Sigmoid colon (tissue), 7 donors: ENCODE measurements around the gene LIN7B. TPM values are rescaled to one million over a fixed set of nuclear protein-coding genes. Genes with fewer than 3 reads are reported as not detected.

Experiments used
- DNase-seq: peaks from one replicate; pipeline ENCODE4 v3.0.0-alpha.2; 2019
- H3K27ac ChIP-seq, 4 donors: fragments of 200-600 bp; sonication (generic); one replicate each; pipeline ENCODE4 v1.5.1; 2016 to 2019; ENCODE audit warnings: mild to moderate bottlenecking in 1 of 4
- H3K27me3 ChIP-seq, 3 donors: fragments of 200-600 bp; sonication (generic); one replicate each; pipeline ENCODE4 v1.5.1; 2019; ENCODE audit warnings: mild to moderate bottlenecking in 1 of 3
- H3K36me3 ChIP-seq, 4 donors: fragments of 200-600 bp; sonication (generic); one replicate each; pipeline ENCODE4 v1.5.1; 2016 to 2019
- H3K4me1 ChIP-seq, 4 donors: fragments of 200-600 bp; sonication (generic); one replicate each; pipeline ENCODE4 v1.5.1; 2017 to 2019
- H3K4me3 ChIP-seq, 4 donors: fragments of 200-600 bp; sonication (generic); one replicate each; pipeline ENCODE4 v1.5.1; 2017 to 2019; ENCODE audit warnings: mild to moderate bottlenecking in 2 of 4, moderate library complexity in 1 of 4
- H3K9me3 ChIP-seq, 4 donors: fragments of 200-600 bp in 3 of 4; sonication (generic) in 3 of 4; one replicate each; pipeline versions ENCODE4 v1.5.1 to v1.6.1; 2013 to 2019
- EP300 ChIP-seq, 4 donors: sonication (generic); formaldehyde crosslinking; IDR thresholded peaks; one replicate each; pipeline ENCODE4 v1.6.1; 2017; ENCODE audit warnings: antibody characterized with exemption in 4 of 4
- POLR2A ChIP-seq, 2 donors: fragments of 450-650 bp; IDR thresholded peaks; one replicate each; pipeline ENCODE4 v1.6.1; 2016; ENCODE audit warnings: antibody characterized with exemption in 2 of 2, mild to moderate bottlenecking in 2 of 2, moderate library complexity in 2 of 2
- POLR2AphosphoS5 ChIP-seq, 4 donors: sonication (generic); formaldehyde crosslinking; IDR thresholded peaks; one replicate each; pipeline ENCODE4 v1.6.1; 2017; ENCODE audit warnings: antibody characterized with exemption in 4 of 4
- WGBS, 2 donors: extraction: QIAGEN DNeasy Blood & Tissue Kit; methylation state at CpG; one replicate each; pipeline ENCODE4 v1.1.7; 2013; 5-methylcytosine and 5-hydroxymethylcytosine counted together
- intact Hi-C: fragments of 100-400 bp; cut with DNase I; formaldehyde crosslinking; loops from one replicate; pipeline ENCODE4 v1.15.1; 2023
- polyA plus RNA-seq, 3 donors: library from polyadenylated mRNA; stranded (reverse); fragments of 200-250 nt; gene quantifications; one replicate each; pipeline ENCODE4 v1.2.3, GENCODE V29; 2013
- total RNA-seq, 4 donors: library from RNA; depleted of rRNA; stranded (reverse); fragments of >200 nt; gene quantifications; one replicate each; pipeline ENCODE4 v1.1.0, GENCODE V29; 2016
- TF ChIP-seq, protein P1 (sequence below), 4 experiments: fragments of 450-650 bp in 3 of 4; fragments of 200-600 bp in 1 of 4; IDR thresholded peaks; one replicate each; pipeline ENCODE4 v1.5.1; 2016 to 2019; ENCODE audit warnings: antibody characterized with exemption in 4 of 4, mild to moderate bottlenecking in 3 of 4, moderate library complexity in 2 of 4
- donor health status: healthy with polysubstance abuse.
- donor health status: Bipolar disorder and iron deficiency.
- donor health status: healthy.

LIN7B gene
- total and polyA plus RNA-seq, 7 donors, result 9.9 to 28.8 (median 17.4) TPM

DNA sequence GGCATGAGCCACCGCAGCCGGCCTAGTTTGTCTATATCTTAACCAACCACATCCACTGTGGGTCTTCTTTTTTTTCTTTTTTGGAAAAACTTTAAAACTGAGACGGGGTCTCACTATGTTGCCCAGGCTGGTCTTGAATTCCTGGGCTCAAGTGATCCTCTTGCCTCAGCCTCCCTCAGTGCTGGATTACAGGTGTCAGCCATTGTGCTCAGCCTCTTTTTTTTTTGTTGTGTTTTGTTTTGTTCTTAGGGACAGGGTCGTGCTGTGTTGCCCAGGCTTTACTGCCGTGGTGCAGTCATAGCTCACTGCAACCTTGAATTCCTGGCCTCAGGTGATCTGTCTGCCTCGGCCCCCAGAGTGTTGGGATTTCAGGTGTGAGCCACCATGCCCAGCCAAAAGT, 21.5 kb upstream of the LIN7B start:
- Histone ChIP-seq H3K36me3 (peaks cover 36 to 96% (median 62%) of the 10 kb centered on the region in 4 donors), H3K27ac (no peak overlapping the region), H3K9me3 (no peaks in the 10 kb centered on the region), H3K27me3 (no peaks in the 10 kb centered on the region), H3K4me3 (no peak overlapping the region), H3K4me1 (peaks cover 0 to 11% (median 9%) of the 10 kb centered on the region in 4 donors)
- intact Hi-C loops, result no loop called here
- 90 to 94% methylated on average over 6 of the region's 6 CpGs for WGBS, 2 donors
- no peak for TF ChIP-seq POLR2A (IDR thresholded peaks at IDR 0.05)
- no peak for TF ChIP-seq POLR2AphosphoS5 (IDR thresholded peaks at IDR 0.05)
- TF ChIP-seq, protein P1, sequence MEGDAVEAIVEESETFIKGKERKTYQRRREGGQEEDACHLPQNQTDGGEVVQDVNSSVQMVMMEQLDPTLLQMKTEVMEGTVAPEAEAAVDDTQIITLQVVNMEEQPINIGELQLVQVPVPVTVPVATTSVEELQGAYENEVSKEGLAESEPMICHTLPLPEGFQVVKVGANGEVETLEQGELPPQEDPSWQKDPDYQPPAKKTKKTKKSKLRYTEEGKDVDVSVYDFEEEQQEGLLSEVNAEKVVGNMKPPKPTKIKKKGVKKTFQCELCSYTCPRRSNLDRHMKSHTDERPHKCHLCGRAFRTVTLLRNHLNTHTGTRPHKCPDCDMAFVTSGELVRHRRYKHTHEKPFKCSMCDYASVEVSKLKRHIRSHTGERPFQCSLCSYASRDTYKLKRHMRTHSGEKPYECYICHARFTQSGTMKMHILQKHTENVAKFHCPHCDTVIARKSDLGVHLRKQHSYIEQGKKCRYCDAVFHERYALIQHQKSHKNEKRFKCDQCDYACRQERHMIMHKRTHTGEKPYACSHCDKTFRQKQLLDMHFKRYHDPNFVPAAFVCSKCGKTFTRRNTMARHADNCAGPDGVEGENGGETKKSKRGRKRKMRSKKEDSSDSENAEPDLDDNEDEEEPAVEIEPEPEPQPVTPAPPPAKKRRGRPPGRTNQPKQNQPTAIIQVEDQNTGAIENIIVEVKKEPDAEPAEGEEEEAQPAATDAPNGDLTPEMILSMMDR (IDR thresholded peaks at IDR 0.05), result no peak
- TF ChIP-seq EP300 (IDR thresholded peaks at IDR 0.05), result no peak
- DNase-seq, result no peak

DNA sequence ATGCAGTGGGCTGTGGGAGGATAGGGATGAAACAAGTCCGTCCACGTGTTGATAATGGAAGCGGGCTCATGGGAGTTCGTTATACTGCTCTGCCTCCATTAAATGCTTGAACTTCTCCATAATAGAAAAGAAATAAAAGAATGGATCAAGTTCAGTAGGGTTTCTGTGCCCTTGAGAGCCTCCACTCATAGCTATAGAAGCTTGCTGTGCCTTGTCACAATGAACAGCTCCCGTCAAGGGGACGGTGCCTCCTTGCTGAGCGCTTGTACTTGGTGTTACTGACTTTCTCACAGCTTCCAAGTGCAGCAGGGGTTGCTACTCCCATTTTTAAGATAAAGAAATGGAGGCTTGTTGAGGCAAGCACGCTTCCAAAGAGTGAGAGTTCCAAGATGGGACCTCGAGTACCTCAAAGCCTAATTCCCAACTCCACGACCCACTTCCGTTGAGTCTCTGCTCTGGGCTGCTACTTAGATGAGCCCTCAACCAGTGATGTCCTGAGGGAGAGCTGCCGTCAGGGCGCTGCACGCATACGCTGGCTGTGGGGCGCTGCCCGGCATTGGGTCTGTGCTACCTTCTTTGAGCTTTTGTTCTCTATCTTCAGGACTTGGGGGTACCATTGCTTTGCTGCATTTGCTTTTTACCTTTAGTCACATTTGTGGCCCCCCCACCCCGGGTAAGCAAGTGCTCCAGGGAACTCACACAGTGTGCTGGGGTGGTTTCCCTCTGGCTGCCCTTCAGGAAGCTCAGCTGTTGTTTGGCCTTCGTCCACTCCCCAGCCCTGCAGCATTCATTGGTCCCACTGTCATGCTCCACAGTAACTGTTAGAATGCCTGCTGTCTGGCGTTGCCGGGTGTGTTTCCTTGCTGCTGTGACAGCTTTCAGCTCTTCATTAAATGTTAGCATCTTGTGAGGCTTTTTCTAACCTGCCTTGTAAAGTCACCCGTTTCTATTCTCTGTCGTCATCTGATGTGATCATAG, 19.4 kb upstream of the LIN7B start:
- Histone ChIP-seq H3K27me3 (no peaks in the 10 kb centered on the region), H3K4me3 (no peak overlapping the region), H3K4me1 (no peaks in the 10 kb centered on the region), H3K9me3 (no peaks in the 10 kb centered on the region), H3K27ac (no peak overlapping the region), H3K36me3 (peaks cover 47 to 98% (median 76%) of the 10 kb centered on the region in 4 donors)
- no peak for DNase-seq
- intact Hi-C loops, result loop anchor here (5.0 kb wide), 1 partner anchor 113 kb away; no protein-coding TSS in a partner anchor
- TF ChIP-seq, protein P1 (IDR thresholded peaks at IDR 0.05), result no peak
- TF ChIP-seq EP300 (IDR thresholded peaks at IDR 0.05) (no peak), POLR2AphosphoS5 (IDR thresholded peaks at IDR 0.05) (no peak), POLR2A (IDR thresholded peaks at IDR 0.05) (no peak)
- WGBS, 2 donors, result 83 to 85% methylated on average over 23 of the region's 23 CpGs

DNA sequence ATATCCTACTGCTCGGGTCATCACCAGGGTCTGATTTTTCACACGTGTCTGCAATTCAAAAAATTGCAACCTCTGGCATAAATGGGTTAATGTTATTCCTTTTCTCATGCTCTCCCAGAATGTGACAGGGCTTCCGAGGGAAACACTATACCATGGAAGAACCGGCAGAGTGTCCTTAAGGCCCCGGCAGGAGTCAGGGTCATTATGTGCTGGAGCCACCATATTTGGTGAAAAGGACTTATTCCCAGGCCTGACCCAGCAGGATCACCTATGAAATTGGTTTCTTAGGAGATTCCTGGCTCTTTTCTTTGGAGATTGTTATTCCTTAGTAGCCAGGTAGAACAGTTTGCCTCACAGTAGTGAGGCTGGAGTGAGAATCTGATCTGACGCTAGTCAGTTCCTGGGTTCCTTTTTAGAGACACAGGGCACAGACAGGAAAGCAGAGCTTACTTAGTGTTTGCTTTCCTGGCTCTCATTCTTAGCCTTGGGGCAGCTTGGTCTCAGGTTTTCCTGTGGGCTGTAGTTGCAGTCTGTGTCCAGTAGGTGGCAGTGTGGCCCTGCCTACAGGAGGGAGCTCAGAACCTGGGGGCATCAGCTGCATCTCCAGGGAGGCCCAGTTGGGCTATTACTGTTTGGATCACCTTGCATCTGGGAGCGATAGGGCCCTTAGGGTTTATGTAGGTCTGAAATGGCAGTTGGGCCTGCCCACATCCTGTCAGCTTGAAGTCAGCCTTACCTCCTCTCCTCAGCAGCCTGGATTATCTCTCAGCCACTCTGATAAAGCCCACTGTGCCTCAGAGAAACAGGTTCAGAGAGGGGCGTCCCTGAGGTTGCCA, 16.5 kb upstream of the LIN7B start:
- TF ChIP-seq POLR2AphosphoS5 (IDR thresholded peaks at IDR 0.05), result no peak
- TF ChIP-seq POLR2A (IDR thresholded peaks at IDR 0.05), result no peak
- TF ChIP-seq, protein P1 (IDR thresholded peaks at IDR 0.05), result peak; percentile 92 to 99 (median 96)
- Histone ChIP-seq H3K4me3 (no peak overlapping the region), H3K36me3 (peaks cover 51 to 98% (median 72%) of the 10 kb centered on the region in 4 donors), H3K9me3 (no peaks in the 10 kb centered on the region), H3K27ac (peak overlapping the region in 1 of 4 donors; percentile 30), H3K4me1 (no peaks in the 10 kb centered on the region), H3K27me3 (no peaks in the 10 kb centered on the region)
- intact Hi-C loops, result loop anchor here (1.0 to 5.0 kb wide), 2 partner anchors 47 to 110 kb away; no protein-coding TSS in a partner anchor
- DNase-seq, result peak; percentile 79
- 49 to 61% methylated on average over 8 of the region's 8 CpGs for WGBS, 2 donors

DNA sequence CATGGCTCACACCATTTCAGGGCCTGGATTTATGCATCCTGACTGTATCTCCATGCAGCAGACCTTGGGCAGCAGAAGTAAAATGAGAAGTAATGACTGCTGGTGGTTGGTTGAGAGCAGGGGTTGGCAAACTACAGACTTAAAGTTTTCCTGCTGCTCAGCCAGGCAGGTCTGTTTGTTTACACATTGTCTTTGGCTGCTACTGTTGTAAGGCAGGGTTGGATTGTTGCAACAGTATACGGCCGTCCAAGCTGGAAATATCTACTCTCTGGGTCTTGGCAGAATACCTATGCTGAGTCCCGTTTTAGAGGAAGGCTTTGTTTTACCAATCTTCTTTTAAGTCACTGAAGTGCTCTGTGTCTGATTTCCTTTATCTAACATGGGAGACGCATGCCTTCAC, 15.4 kb upstream of the LIN7B start:
- peaks cover 46 to 98% (median 64%) of the 10 kb centered on the region in 4 donors for H3K36me3 ChIP-seq
- no peak for DNase-seq
- no peaks in the 10 kb centered on the region for H3K27me3 ChIP-seq
- TF ChIP-seq EP300 (IDR thresholded peaks at IDR 0.05) (no peak), POLR2A (IDR thresholded peaks at IDR 0.05) (no peak), POLR2AphosphoS5 (IDR thresholded peaks at IDR 0.05) (no peak)
- TF ChIP-seq, protein P1 (IDR thresholded peaks at IDR 0.05), result no peak
- intact Hi-C loops, result loop anchor here (1.0 to 5.0 kb wide), 2 partner anchors 46 to 109 kb away; no protein-coding TSS in a partner anchor
- H3K4me3 ChIP-seq, result no peak overlapping the region
- H3K27ac ChIP-seq, result no peak overlapping the region
- H3K9me3 ChIP-seq, result no peaks in the 10 kb centered on the region
- WGBS, 2 donors, result 64 to 81% methylated on average over 4 of the region's 4 CpGs
- no peaks in the 10 kb centered on the region for H3K4me1 ChIP-seq
